Gastrocnemius medialis (tissue), 4 donors: ENCODE results near the gene ERCC2. TPM values are rescaled to one million over a fixed set of nuclear protein-coding genes. Genes with fewer than 3 reads are reported as not detected.

ENCODE experiments used
- ATAC-seq, 2 donors: fragments of 150-250 bp; one replicate each; pipeline ENCODE4 v1.9.1; 2016
- DNase-seq, 2 donors: peaks; one replicate each; pipeline ENCODE4 v3.0.0-alpha.2; 2019
- H3K27ac ChIP-seq, 4 donors: fragments of 200-600 bp; sonication (generic); 1 replicate in 1 of 4; 2 replicates in 3 of 4; pipeline ENCODE4 v1.5.1; 2016 to 2018; ENCODE audit warnings: mild to moderate bottlenecking in 2 of 4, moderate library complexity in 1 of 4
- H3K27me3 ChIP-seq, 3 donors: fragments of 200-600 bp; sonication (generic) in 2 of 3; 1 replicate in 1 of 3; 2 replicates in 2 of 3; pipeline versions ENCODE4 v1.5.1 to v1.6.0; 2016 to 2019; ENCODE audit warnings: mild to moderate bottlenecking in 1 of 3, moderate library complexity in 1 of 3
- H3K36me3 ChIP-seq, 2 donors: fragments of 200-600 bp; sonication (generic) in 1 of 2; one replicate each; pipeline ENCODE4 v1.5.1; 2017 to 2018
- H3K4me1 ChIP-seq, 2 donors: fragments of 200-600 bp; sonication (generic) in 1 of 2; one replicate each; pipeline ENCODE4 v1.5.1; 2016 to 2017; ENCODE audit warnings: mild to moderate bottlenecking in 2 of 2
- H3K4me3 ChIP-seq, 4 donors: fragments of 200-600 bp; sonication (generic) in 3 of 4; 1 replicate in 1 of 4; 2 replicates in 3 of 4; pipeline ENCODE4 v1.5.1; 2016 to 2019; ENCODE audit warnings: mild to moderate bottlenecking in 2 of 4
- H3K9me3 ChIP-seq, 3 donors: fragments of 200-600 bp; sonication (generic) in 2 of 3; 1 replicate in 1 of 3; 2 replicates in 2 of 3; pipeline ENCODE4 v1.5.1; 2016 to 2019
- CTCF ChIP-seq, 5 experiments: fragments of 450-650 bp in 3 of 5; fragments of 200-600 bp in 2 of 5; sonication (generic) in 2 of 5; IDR thresholded peaks in 4 of 5; conservative IDR thresholded peaks in 1 of 5; 1 replicate in 4 of 5; 2 replicates in 1 of 5; pipeline ENCODE4 v1.5.1; 2016 to 2019; ENCODE audit warnings: antibody characterized with exemption in 5 of 5, mild to moderate bottlenecking in 3 of 5, moderate library complexity in 3 of 5
- POLR2A ChIP-seq, 2 donors: fragments of 450-650 bp; IDR thresholded peaks; one replicate each; pipeline ENCODE4 v1.6.1; 2017; ENCODE audit warnings: antibody characterized with exemption in 2 of 2, mild to moderate bottlenecking in 2 of 2, moderate library complexity in 2 of 2
- in situ Hi-C, 4 donors: fragments of 200-750 bp; cut with MboI; loops; one replicate each; pipeline versions ENCODE4 v1.15.0 to v1.8.0; 2017; ENCODE audit warnings: low sequenced_read_pairs in 4 of 4
- intact Hi-C: fragments of 100-400 bp; cut with DNase I; formaldehyde crosslinking; loops from one replicate; pipeline ENCODE4 v1.15.1; 2023; ENCODE audit warnings: low total_unique reads
- total RNA-seq, 4 donors: library from RNA; depleted of rRNA; stranded (reverse); fragments of >200 nt; gene quantifications; one replicate each; pipeline versions ENCODE4 v1.1.0 to v1.2.3, GENCODE V29; 2016

ERCC2 gene
- total RNA-seq, 4 donors from 2014 or later = 4.8 to 8.9 (median 7.2) TPM

GRCh38 chr19:45333609-45334303 is 36.6 kb downstream of the ERCC2 start:
- ATAC-seq = no peak
- no peaks in the 10 kb centered on the region for H3K27me3 ChIP-seq
- H3K4me3 ChIP-seq = no peak overlapping the region
- no peaks in the 10 kb centered on the region for H3K36me3 ChIP-seq
- H3K4me1 ChIP-seq = peaks cover 5 to 7% of the 10 kb centered on the region in 2 donors
- no peak for DNase-seq
- in situ Hi-C loops (no loop called here), intact Hi-C loops (no loop called here)
- TF ChIP-seq POLR2A (IDR thresholded peaks at IDR 0.05) (no peak), CTCF (IDR thresholded peaks at IDR 0.05 in 4 of 5, conservative IDR thresholded peaks at IDR 0.05 in 1 of 5) (no peak)
- H3K9me3 ChIP-seq = no peaks in the 10 kb centered on the region
- H3K27ac ChIP-seq = no peak overlapping the region

- in situ Hi-C loops = no loop called here
- no peak for ATAC-seq
Observed at GRCh38 chr19:45331411-45331810, 39.0 kb downstream of the ERCC2 start.

GRCh38 chr19:45327404-45328143 is 42.8 kb downstream of the ERCC2 start:
- intact Hi-C loops (loop anchor here (2.0 to 10.0 kb wide), 5 partner anchors 80 to 457 kb away; partner anchors contain the start of genes DMPK, POLR1G, PPM1N and PPP1R13L), in situ Hi-C loops (no loop called here)
- H3K27me3 ChIP-seq = no peaks in the 10 kb centered on the region
- H3K9me3 ChIP-seq = no peaks in the 10 kb centered on the region
- no peak for TF ChIP-seq POLR2A (IDR thresholded peaks at IDR 0.05)
- TF ChIP-seq CTCF (IDR thresholded peaks at IDR 0.05 in 4 of 5, conservative IDR thresholded peaks at IDR 0.05 in 1 of 5) = no peak
- H3K4me3 ChIP-seq = no peak overlapping the region
- H3K27ac ChIP-seq = peak overlapping the region; percentile 74 to 100 (median 100)
- ATAC-seq = no peak
- H3K4me1 ChIP-seq = peaks cover 28 to 39% of the 10 kb centered on the region in 2 donors
- no peaks in the 10 kb centered on the region for H3K36me3 ChIP-seq
- DNase-seq = no peak

More at GRCh38 chr19:45331411-45331810, 39.0 kb downstream of the ERCC2 start:
- intact Hi-C loops = no loop called here
- TF ChIP-seq POLR2A (IDR thresholded peaks at IDR 0.05) = no peak
- TF ChIP-seq CTCF (IDR thresholded peaks at IDR 0.05 in 4 of 5, conservative IDR thresholded peaks at IDR 0.05 in 1 of 5) = no peak
- no peaks in the 10 kb centered on the region for H3K27me3 ChIP-seq
- DNase-seq = no peak
- no peak overlapping the region for H3K27ac ChIP-seq
- H3K9me3 ChIP-seq = no peaks in the 10 kb centered on the region
- H3K36me3 ChIP-seq = no peaks in the 10 kb centered on the region
- no peak overlapping the region for H3K4me3 ChIP-seq
- H3K4me1 ChIP-seq = peaks cover 12 to 16% of the 10 kb centered on the region in 2 donors

- in situ Hi-C loops = no loop called here
- Histone ChIP-seq H3K4me3 (peak overlapping the region; percentile 45 to 62 (median 58)), H3K27me3 (no peaks in the 10 kb centered on the region), H3K27ac (peak overlapping the region; percentile 97 to 100 (median 100)), H3K36me3 (no peaks in the 10 kb centered on the region), H3K4me1 (peaks cover 47 to 64% of the 10 kb centered on the region in 2 donors), H3K9me3 (no peaks in the 10 kb centered on the region)
- intact Hi-C loops = loop anchor here (10.0 kb wide), 3 partner anchors 170 to 460 kb away; partner anchors contain the start of genes DMPK, PPM1N, PPP1R37 and RTN2
- DNase-seq = peak in 1 of 2 donors; percentile 70
- ATAC-seq = no peak
- TF ChIP-seq CTCF (IDR thresholded peaks at IDR 0.05 in 4 of 5, conservative IDR thresholded peaks at IDR 0.05 in 1 of 5) (no peak), POLR2A (IDR thresholded peaks at IDR 0.05) (no peak)
Observed at GRCh38 chr19:45324349-45324907, 45.9 kb downstream of the ERCC2 start.
